ENCODE measurements around the gene CACUL1. TPM values are rescaled to one million over a fixed set of nuclear protein-coding genes. Genes with fewer than 3 reads are reported as not detected.

CACUL1 gene
- total and polyA plus RNA-seq, 10 donors, result 4.3 to 56.7 (median 34.9) TPM

DNA sequence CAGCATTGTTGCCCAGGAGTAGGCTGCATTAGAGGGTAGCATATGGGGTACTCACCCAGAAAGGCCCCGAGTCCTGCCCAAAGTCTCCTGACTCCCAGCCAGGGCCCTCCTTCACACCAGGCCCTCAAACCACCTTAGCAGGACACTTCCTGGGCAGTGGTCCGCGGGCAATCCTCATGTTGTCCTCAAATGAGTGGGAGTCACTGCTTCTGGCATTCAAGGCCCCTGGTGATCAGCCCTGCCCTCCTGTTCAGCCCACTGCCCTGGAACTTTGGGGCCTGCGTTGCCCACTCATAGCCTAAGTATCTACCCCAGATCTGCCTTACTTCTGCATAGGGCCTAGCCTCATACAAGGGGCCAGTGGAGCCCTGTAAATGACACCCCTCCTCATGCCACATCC is 88.4 kb downstream of the CACUL1 start:
- no peak for DNase-seq
- Histone ChIP-seq H3K36me3 (no peaks in the 10 kb centered on the region), H3K9me3 (peaks cover 0 to 14% (median 4%) of the 10 kb centered on the region in 8 donors), H3K4me3 (no peak overlapping the region), H3K4me1 (peaks cover 9 to 30% (median 16%) of the 10 kb centered on the region in 6 donors), H3K27ac (no peak overlapping the region), H3K27me3 (replicated peaks in 1 of 7) (peaks cover 0 to 21% (median 0%) of the 10 kb centered on the region in 7 donors)
- TF ChIP-seq POLR2AphosphoS5 (IDR thresholded peaks at IDR 0.05) (no peak), POLR2A (IDR thresholded peaks at IDR 0.05) (no peak)
- TF ChIP-seq, protein P1, sequence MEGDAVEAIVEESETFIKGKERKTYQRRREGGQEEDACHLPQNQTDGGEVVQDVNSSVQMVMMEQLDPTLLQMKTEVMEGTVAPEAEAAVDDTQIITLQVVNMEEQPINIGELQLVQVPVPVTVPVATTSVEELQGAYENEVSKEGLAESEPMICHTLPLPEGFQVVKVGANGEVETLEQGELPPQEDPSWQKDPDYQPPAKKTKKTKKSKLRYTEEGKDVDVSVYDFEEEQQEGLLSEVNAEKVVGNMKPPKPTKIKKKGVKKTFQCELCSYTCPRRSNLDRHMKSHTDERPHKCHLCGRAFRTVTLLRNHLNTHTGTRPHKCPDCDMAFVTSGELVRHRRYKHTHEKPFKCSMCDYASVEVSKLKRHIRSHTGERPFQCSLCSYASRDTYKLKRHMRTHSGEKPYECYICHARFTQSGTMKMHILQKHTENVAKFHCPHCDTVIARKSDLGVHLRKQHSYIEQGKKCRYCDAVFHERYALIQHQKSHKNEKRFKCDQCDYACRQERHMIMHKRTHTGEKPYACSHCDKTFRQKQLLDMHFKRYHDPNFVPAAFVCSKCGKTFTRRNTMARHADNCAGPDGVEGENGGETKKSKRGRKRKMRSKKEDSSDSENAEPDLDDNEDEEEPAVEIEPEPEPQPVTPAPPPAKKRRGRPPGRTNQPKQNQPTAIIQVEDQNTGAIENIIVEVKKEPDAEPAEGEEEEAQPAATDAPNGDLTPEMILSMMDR (IDR thresholded peaks at IDR 0.05 in 8 of 11, conservative IDR thresholded peaks at IDR 0.05 in 3 of 11), result no peak
- WGBS, 5 donors, result 72 to 97% (median 89%) methylated on average over 3 to 4 of the region's 4 CpGs
- intact Hi-C loops (cut with DNase I; ENCODE audit: low total_unique reads), result no loop called here

DNA sequence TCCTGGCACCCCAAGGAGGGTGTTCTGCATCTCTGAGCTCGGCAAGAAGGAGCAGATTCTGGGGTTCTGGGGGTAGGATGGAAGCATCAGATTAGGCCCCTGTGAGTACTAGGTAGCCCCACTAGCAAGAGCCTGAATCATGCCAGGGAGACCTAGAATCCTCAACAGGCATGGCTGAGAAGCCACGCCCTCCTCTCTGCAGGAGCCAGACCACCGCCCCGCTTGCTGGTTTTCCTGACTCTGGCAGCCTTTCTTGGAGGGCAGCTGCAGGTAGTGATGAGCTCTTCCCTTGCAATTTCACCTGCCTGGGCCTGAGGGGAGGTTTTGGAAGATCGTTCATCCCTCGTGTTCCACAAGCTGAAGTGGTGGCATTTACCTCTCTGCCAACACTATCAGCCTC is 90.4 kb downstream of the CACUL1 start:
- H3K4me1 ChIP-seq, result peaks cover 4 to 17% (median 7%) of the 10 kb centered on the region in 6 donors
- H3K27me3 ChIP-seq (replicated peaks in 1 of 7), result peaks cover 0 to 30% (median 0%) of the 10 kb centered on the region in 7 donors
- H3K27ac ChIP-seq, result no peak overlapping the region
- H3K4me3 ChIP-seq, result no peak overlapping the region
- 51 to 75% (median 61%) methylated on average over 6 of the region's 6 CpGs for WGBS, 5 donors
- DNase-seq, result no peak
- peaks cover 0 to 35% (median 19%) of the 10 kb centered on the region in 8 donors for H3K9me3 ChIP-seq
- TF ChIP-seq POLR2AphosphoS5 (IDR thresholded peaks at IDR 0.05) (no peak), POLR2A (IDR thresholded peaks at IDR 0.05) (no peak)
- TF ChIP-seq, protein P1 (IDR thresholded peaks at IDR 0.05 in 8 of 11, conservative IDR thresholded peaks at IDR 0.05 in 3 of 11), result no peak
- intact Hi-C loops (cut with DNase I; ENCODE audit: low total_unique reads), result no loop called here
- no peaks in the 10 kb centered on the region for H3K36me3 ChIP-seq

DNA sequence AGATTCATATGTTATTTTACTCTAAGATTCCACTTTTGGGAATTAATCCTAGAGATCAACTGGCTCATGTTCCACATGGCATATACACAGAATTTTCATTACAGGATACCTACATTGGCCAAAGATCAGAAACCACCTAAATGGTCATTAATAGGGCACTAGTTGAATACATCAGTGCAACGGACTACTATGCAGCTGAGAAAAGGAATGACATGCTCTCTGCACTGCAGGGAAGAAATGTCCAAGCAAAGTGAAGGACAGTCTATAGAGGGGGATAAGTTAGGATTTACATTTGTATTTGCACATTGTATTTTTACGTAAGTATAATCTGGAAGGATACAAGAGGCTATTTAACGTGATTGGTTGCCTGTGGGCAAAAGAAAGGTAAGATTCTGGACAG is 91.6 kb downstream of the CACUL1 start:
- WGBS, 5 donors, result 87 to 95% (median 92%) methylated on average over 3 of the region's 3 CpGs
- Histone ChIP-seq H3K4me3 (no peak overlapping the region), H3K36me3 (no peaks in the 10 kb centered on the region), H3K27ac (no peak overlapping the region), H3K4me1 (peaks cover 0 to 5% (median 0%) of the 10 kb centered on the region in 6 donors), H3K27me3 (replicated peaks in 1 of 7) (peaks cover 0 to 41% (median 0%) of the 10 kb centered on the region in 7 donors), H3K9me3 (peaks cover 0 to 46% (median 21%) of the 10 kb centered on the region in 8 donors)
- TF ChIP-seq POLR2A (IDR thresholded peaks at IDR 0.05) (no peak), POLR2AphosphoS5 (IDR thresholded peaks at IDR 0.05) (no peak)
- TF ChIP-seq, protein P1 (IDR thresholded peaks at IDR 0.05 in 8 of 11, conservative IDR thresholded peaks at IDR 0.05 in 3 of 11), result no peak
- DNase-seq, result no peak
- intact Hi-C loops (cut with DNase I; ENCODE audit: low total_unique reads), result no loop called here

DNA sequence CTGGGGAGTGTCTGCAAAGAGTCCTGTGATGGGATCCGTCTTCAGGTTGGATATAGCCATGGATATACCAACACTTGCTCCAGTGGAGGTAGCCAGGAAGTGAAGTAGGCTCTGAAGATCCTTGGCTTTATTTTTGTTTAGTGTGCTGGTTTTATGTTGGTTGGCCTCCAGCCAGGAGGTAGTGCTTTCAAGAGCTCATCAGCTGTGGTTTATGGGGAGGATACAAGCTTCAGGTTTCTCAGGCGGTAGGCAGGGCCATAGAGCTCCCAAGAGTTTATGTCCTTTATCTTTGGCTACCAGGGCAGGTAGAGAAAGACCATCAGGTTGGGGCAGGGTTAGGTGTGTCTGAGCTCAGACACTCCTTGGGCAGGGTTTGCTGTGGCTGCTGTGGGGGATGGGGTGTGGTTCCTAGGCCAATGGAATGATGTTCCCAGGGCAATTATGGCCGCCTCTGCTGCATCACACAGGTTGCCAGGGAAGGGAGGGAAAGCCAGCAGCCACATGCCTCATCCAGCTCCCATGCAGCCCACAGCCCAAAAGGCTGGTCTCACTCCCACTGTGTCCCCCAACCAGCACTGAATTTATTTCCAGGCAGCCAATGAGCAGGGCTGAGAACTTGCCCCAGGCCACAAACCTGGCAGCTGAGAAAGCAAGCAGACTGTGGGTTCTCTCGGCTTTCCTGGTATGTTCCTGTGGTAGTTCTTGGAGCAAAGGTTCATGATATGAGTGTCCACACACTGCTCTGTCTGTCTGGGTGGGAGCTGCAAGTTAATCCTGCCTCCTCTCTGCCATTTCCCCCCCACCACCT is 92.3 kb downstream of the CACUL1 start:
- H3K9me3 ChIP-seq, result peaks cover 0 to 49% (median 21%) of the 10 kb centered on the region in 8 donors
- no peak overlapping the region for H3K4me3 ChIP-seq
- H3K27me3 ChIP-seq (replicated peaks in 1 of 7), result peaks cover 0 to 41% (median 0%) of the 10 kb centered on the region in 7 donors
- WGBS, 5 donors, result 80 to 93% (median 89%) methylated on average over 3 to 4 of the region's 4 CpGs
- no peaks in the 10 kb centered on the region for H3K4me1 ChIP-seq
- H3K27ac ChIP-seq, result no peak overlapping the region
- DNase-seq, result peak; percentile 43
- intact Hi-C loops (cut with DNase I; ENCODE audit: low total_unique reads), result no loop called here
- no peaks in the 10 kb centered on the region for H3K36me3 ChIP-seq
- TF ChIP-seq POLR2A (IDR thresholded peaks at IDR 0.05), result no peak
- TF ChIP-seq, protein P1 (IDR thresholded peaks at IDR 0.05 in 8 of 11, conservative IDR thresholded peaks at IDR 0.05 in 3 of 11), result no peak
